Measurements from ENCODE around the gene OR8J3. TPM values are rescaled to one million over a fixed set of nuclear protein-coding genes. Genes with fewer than 3 reads are reported as not detected.
"Not testable (repeated sequence)": the region's sequence is repeated elsewhere in the genome, so short reads cannot be mapped to it uniquely, and the experiment has no call there.

OR8J3 gene
- total RNA-seq, 1 experiment from 2014 or later: not detected

- H3K27ac ChIP-seq (ENCODE audit: low read length): no peak overlapping the region
- intact Hi-C loops (cut with micrococcal nuclease; ENCODE audit: unreplicated experiment) (no loop called here), in situ Hi-C loops (cut with HindIII; ENCODE audit: low pct_unique_long_range_greater_than_20kb, low sequenced_read_pairs) (no loop called here)
- H3K4me1 ChIP-seq (ENCODE audit: control insufficient read depth, insufficient read depth, low read length): no peaks in the 10 kb centered on the region
- POLR2A ChIA-PET: no interaction called here
- no peak for TF ChIP-seq CTCF (IDR thresholded peaks at IDR 0.05)
- TF ChIP-seq TCF7L2 (IDR thresholded peaks at IDR 0.05; ENCODE audit: low read depth, low read length): no peak
- no peak for TF ChIP-seq REST (IDR thresholded peaks at IDR 0.05; ENCODE audit: insufficient read depth in 1 of 2, low read depth in 2 of 2, low read length in 1 of 2)
- TF ChIP-seq SIN3A (IDR thresholded peaks at IDR 0.05; ENCODE audit: borderline replicate concordance, insufficient read depth, low read depth, low read length): no peak
- no peak for TF ChIP-seq POLR2AphosphoS5 (IDR thresholded peaks at IDR 0.05; ENCODE audit: low read depth, low read length)
- no peak for DNase-seq (ENCODE audit: low read depth, low spot score)
- no TSS peak for BruUV-seq (replicated peaks)
- CTCF ChIA-PET: no interaction called here
- ATAC-seq: no peak
- no peaks in the 10 kb centered on the region; the same call in 1 of the 2 replicates for H3K9me3 ChIP-seq (ENCODE audit: control insufficient read depth, insufficient read depth, low read depth, low read length)
- no peaks in the 10 kb centered on the region for H3K27me3 ChIP-seq (ENCODE audit: control insufficient read depth, insufficient read depth, low read length)
- H3K36me3 ChIP-seq (ENCODE audit: control insufficient read depth, insufficient read depth, low read length): no peaks in the 10 kb centered on the region
- no peak overlapping the region for H3K4me3 ChIP-seq (ENCODE audit: low read depth in 2 of 2, low read length in 2 of 2)
These were observed 11.4 kb upstream of the OR8J3 start for GRCh38 chr11:56151376-56151775.

GRCh38 chr11:56143681-56144080 lies 3.7 kb upstream of the OR8J3 start:
- in situ Hi-C loops (cut with HindIII; ENCODE audit: low pct_unique_long_range_greater_than_20kb, low sequenced_read_pairs); H3K9me3 ChIP-seq (ENCODE audit: control insufficient read depth, insufficient read depth, low read depth, low read length); DNase-seq (ENCODE audit: low read depth, low spot score); H3K4me1 ChIP-seq (ENCODE audit: control insufficient read depth, insufficient read depth, low read length); H3K36me3 ChIP-seq (ENCODE audit: control insufficient read depth, insufficient read depth, low read length); POLR2A ChIA-PET; intact Hi-C loops (cut with micrococcal nuclease; ENCODE audit: unreplicated experiment); H3K27me3 ChIP-seq (ENCODE audit: control insufficient read depth, insufficient read depth, low read length); CTCF ChIA-PET; BruUV-seq (replicated peaks); H3K27ac ChIP-seq (ENCODE audit: low read length); H3K4me3 ChIP-seq (ENCODE audit: low read depth in 2 of 2, low read length in 2 of 2); ATAC-seq: not testable (repeated sequence)

- no peak for TF ChIP-seq CTCF (IDR thresholded peaks at IDR 0.05)
- TF ChIP-seq TCF7L2 (IDR thresholded peaks at IDR 0.05; ENCODE audit: low read depth, low read length): no peak
- no peak for TF ChIP-seq REST (IDR thresholded peaks at IDR 0.05; ENCODE audit: insufficient read depth in 1 of 2, low read depth in 2 of 2, low read length in 1 of 2)
- no peak for TF ChIP-seq SIN3A (IDR thresholded peaks at IDR 0.05; ENCODE audit: borderline replicate concordance, insufficient read depth, low read depth, low read length)
- no peak for TF ChIP-seq POLR2AphosphoS5 (IDR thresholded peaks at IDR 0.05; ENCODE audit: low read depth, low read length)
- Histone ChIP-seq H3K36me3 (ENCODE audit: control insufficient read depth, insufficient read depth, low read length) (no peaks in the 10 kb centered on the region), H3K27ac (ENCODE audit: low read length) (no peak within 1 kb of the TSS), H3K27me3 (ENCODE audit: control insufficient read depth, insufficient read depth, low read length) (no peaks in the 10 kb centered on the region), H3K4me1 (ENCODE audit: control insufficient read depth, insufficient read depth, low read length) (no peaks in the 10 kb centered on the region), H3K4me3 (ENCODE audit: low read depth in 2 of 2, low read length in 2 of 2) (no peak within 1 kb of the TSS), H3K9me3 (ENCODE audit: control insufficient read depth, insufficient read depth, low read depth, low read length) (no peaks in the 10 kb centered on the region)
- no TSS peak for BruUV-seq (replicated peaks)
- in situ Hi-C loops (cut with HindIII; ENCODE audit: low pct_unique_long_range_greater_than_20kb, low sequenced_read_pairs): no loop called here
- CTCF ChIA-PET: no interaction called here
- POLR2A ChIA-PET: no interaction called here
- intact Hi-C loops (cut with micrococcal nuclease; ENCODE audit: unreplicated experiment): no loop called here
- DNase-seq (ENCODE audit: low read depth, low spot score): no peak
- ATAC-seq: no peak
These were observed 17.9 kb downstream of the OR8J3 start, which contains the start of gene OR8H3 for GRCh38 chr11:56122073-56122472. TSS of gene OR8H3 (plus strand) at chr11:56122373. CDS start at chr11:56122373, 0 bp downstream.
